Stimulated activated naive CD4-positive, alpha-beta T cell (primary cell): ENCODE measurements around the gene POLR2L.

Experiments
- DNase-seq, 6 experiments: peaks; one replicate each; lab custom pipeline; 2025; lab: John Stamatoyannopoulos, UW

The POLR2L gene

GRCh38 chr11:854601-855329, 12.4 kb upstream of the POLR2L start:
- no peak for DNase-seq

- no peak for DNase-seq
Observed at GRCh38 chr11:853682-854448, 11.5 kb upstream of the POLR2L start.

- DNase-seq = no peak
Observed at GRCh38 chr11:852762-853161, 10.4 kb upstream of the POLR2L start.

GRCh38 chr11:850775-851763, 8.7 kb upstream of the POLR2L start:
- no peak for DNase-seq

GRCh38 chr11:849951-850774, 7.8 kb upstream of the POLR2L start:
- DNase-seq = no peak

GRCh38 chr11:849104-849824, 6.9 kb upstream of the POLR2L start:
- peak in 2 of 6 experiments; percentile 36 to 46 for DNase-seq

GRCh38 chr11:848380-848931, 6.1 kb upstream of the POLR2L start:
- DNase-seq = peak in 5 of 6 experiments; percentile 25 to 67 (median 59)

- no peak for DNase-seq
Observed at GRCh38 chr11:847876-848275, 5.5 kb upstream of the POLR2L start.

GRCh38 chr11:846496-847098, 4.3 kb upstream of the POLR2L start:
- no peak for DNase-seq

- no peak for DNase-seq
Observed at GRCh38 chr11:845872-846495, 3.7 kb upstream of the POLR2L start.

GRCh38 chr11:844693-845644, 2.6 kb upstream of the POLR2L start:
- DNase-seq = no peak

GRCh38 chr11:843818-844692, 1.7 kb upstream of the POLR2L start:
- no peak for DNase-seq

GRCh38 chr11:843086-843734, 881 bp upstream of the POLR2L start:
- no peak for DNase-seq

- no peak for DNase-seq
Observed at GRCh38 chr11:841981-842369, 354 bp downstream of the POLR2L start.

- no peak for DNase-seq
Observed at GRCh38 chr11:839875-840617, 2.3 kb downstream of the POLR2L start.

GRCh38 chr11:839280-839623, 3.1 kb downstream of the POLR2L start:
- no peak for DNase-seq
